GM18505 (cell line): ENCODE results near the gene UQCR11.

ENCODE experiments used
- ATAC-seq: cut with Tn5 transposase; IDR thresholded peaks from one replicate; pipeline ENCODE4 v1.9.1; 2021; ENCODE audit not compliant: unreplicated experiment
- POLR2A ChIP-seq: IDR thresholded peaks from 4 replicates; pipeline ENCODE4 v1.6.1; 2011; ENCODE audit warnings: borderline replicate concordance; ENCODE audit not compliant: insufficient read depth, insufficient read length; ENCODE audit errors: extremely low read depth

UQCR11 gene

DNA sequence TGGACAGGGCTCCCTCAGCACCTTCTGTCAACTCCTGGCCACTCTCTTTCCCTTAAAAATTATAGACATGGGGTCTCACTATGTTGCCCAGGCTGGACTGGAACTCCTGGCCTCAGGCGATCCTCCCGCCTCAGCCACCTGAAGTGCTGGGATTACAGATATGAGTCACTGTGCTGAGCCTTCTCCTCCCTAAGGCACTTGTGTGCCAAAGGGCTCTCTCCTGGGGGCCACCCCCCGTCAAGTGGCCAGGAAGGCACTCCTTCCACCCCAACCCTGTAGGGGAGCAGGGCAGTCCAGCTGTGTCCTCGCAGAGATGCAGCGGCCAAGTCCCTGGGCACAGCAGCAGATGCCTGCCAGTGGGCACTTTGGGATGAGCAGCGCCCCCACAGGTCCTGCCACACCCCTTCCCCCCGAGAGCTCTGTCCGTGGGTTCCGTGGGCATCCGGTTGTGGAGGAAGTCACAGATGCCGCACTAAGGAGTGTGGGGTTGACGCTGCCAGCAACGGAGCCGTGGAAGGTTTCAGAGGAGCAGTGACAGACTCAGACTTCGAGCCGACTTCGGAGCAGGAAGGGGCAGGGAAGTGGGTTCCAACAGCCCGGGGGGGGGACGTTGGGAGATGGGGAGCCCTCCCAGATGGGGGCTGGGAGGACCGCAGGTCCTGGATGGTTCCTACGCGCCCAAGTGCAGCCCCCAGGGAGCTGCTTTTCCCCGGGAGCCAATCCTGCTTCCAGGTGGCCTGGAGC is 3.3 kb upstream of the UQCR11 start:
- no peak for TF ChIP-seq POLR2A
- no peak for ATAC-seq

- no peak for ATAC-seq
- no peak for TF ChIP-seq POLR2A
Measured at GRCh38 chr19:1606138-1606651, 933 bp upstream of the UQCR11 start.

GRCh38 chr19:1602091-1602707 is 3.1 kb downstream of the UQCR11 start:
- no peak for ATAC-seq
- TF ChIP-seq POLR2A: no peak

GRCh38 chr19:1601613-1602064 is 3.6 kb downstream of the UQCR11 start:
- no peak for TF ChIP-seq POLR2A

DNA sequence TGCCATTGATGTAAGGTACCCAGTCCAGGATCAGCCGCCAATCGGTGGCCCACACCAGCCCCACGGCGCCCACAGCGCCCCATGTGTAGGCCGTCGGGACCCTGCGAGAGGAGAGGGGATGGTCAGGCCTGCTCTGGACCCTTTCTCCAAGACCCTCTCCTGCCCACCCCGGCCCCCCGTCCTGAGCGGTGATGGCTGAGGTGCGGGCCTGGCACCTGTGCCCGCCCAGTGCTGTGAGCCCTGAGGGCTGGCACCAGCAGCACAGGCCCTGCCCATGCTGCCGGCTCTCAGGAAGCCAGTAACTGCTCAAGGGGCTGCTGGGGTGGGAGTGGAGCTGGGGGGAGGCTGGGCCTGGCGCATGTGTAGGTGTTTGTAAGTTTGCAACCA is 5.8 kb downstream of the UQCR11 start:
- ATAC-seq: no peak
- TF ChIP-seq POLR2A: no peak

More at GRCh38 chr19:1601613-1602064, 3.6 kb downstream of the UQCR11 start:
- no peak for ATAC-seq

DNA sequence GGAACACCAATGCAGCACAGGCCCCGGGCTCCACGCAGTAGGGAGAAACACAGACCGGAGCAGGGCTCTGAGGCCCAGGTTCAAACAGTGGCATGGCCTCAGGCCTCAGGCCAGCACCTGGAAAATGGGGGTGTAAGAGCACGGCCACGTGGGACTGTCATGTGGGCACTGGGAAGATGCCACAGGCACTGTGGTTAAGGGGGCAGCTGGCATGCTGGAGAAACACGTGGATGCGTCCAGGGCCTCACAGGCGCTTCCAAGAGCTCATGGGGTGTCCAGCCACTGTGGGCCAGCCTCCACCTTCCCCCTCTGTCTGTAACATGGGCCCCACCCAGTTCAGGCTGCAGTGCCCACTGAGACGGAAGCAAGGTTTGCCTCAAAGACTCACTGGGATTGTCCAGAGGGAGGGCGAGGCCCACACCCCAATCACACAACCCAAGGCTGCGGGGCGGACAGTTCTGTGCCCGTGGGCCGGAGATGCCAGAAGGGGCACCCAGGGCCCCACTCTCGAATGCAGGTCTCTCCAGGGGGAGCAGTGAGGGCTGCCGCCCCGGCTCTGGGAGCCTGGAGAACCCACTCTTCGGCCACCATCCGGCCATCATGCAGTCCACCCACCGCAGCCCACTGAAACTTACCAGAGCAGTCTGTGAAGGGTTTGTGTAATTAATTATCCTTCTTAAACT is 6.3 kb downstream of the UQCR11 start:
- no peak for ATAC-seq
- no peak for TF ChIP-seq POLR2A

- no peak for TF ChIP-seq POLR2A
- ATAC-seq: no peak
Measured at GRCh38 chr19:1593501-1593772, 11.8 kb downstream of the UQCR11 start.

- peak; percentile 57 for TF ChIP-seq POLR2A
- peak; percentile 61 for ATAC-seq
Measured at GRCh38 chr19:1592755-1593500, 12.3 kb downstream of the UQCR11 start, which contains the start of gene MBD3. TSS of gene MBD3 (minus strand) at chr19:1592865. CDS start at chr19:1592631, 234 bp downstream.

- peak; percentile 89 for TF ChIP-seq POLR2A
- ATAC-seq: peak; percentile 55
Measured at GRCh38 chr19:1592024-1592754, 13.1 kb downstream of the UQCR11 start.

GRCh38 chr19:1591421-1592023 is 13.7 kb downstream of the UQCR11 start:
- no peak for ATAC-seq

DNA sequence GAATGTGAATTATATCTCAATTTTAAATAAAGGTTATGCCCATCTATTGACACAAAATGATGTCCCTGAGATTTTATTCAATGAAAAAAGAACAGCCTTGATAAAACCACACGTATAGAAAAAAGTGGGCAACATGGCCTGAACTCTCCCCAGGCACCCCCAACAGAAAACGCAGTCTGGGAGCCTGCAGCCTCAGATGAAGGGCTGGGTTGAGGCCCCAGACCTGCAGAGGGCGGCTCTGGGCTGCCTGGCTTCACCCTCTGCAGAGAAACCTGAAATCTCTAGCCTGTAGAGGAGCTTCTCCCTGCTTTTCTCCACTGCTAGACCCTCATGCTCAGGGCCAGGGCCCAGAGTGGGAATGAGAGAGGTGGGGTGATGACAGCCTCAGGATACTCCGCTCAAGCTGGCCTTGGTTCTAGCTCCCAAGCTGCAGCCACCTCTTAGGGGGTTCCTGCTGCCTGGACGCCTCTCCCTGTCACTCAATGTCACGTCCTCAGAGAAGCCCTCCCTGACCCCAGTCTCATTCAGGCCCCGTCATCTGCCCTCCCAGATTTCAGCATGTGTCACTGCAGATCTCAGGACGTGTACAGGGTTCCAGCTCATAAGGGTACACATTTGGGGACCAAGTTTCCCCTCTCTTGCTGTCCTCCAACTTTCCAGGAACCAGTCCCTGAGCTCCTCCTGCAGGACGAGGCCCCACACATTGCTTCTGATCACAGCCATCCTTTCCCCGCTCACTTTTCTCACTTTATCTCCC is 14.4 kb downstream of the UQCR11 start:
- no peak for ATAC-seq
- peak; percentile 14 for TF ChIP-seq POLR2A

More at GRCh38 chr19:1591421-1592023, 13.7 kb downstream of the UQCR11 start:
- no peak for TF ChIP-seq POLR2A

DNA sequence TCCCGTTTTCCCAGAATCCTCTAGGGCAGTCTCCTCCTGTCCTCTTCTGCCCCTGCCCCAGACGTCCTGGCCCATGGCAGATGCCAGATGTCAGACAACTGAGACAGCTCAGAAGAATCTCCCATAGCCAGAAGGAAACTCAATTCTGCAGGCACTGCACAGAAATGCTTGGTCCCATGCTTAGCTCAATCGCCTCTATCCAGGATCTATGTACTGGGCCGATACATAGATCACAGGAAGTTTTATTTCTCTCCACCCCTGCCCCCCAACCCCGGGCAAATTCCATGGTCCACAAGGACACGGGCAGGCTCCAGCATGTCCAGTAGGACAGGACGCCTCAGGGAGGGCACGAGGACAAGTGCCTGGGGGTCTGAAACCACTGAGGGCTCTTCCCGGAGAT is 17.4 kb downstream of the UQCR11 start:
- TF ChIP-seq POLR2A: no peak
- ATAC-seq: no peak

DNA sequence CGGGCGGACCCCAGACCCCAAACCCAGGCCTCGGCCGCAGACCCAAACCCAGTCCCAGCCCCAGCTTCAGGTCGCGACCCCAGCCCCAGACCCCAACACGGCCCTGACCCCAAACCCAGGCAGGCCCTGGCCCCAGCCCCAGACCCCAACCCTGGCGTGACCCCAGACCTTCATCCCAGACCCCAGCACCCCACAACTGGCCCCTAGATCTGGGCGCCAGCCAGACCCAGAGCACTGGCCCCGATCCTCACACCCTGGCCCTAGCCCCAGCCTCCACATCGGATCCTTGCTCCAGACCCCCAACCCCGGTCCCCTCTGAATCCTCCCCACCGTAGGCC is 20.1 kb downstream of the UQCR11 start:
- TF ChIP-seq POLR2A: no peak
- no peak for ATAC-seq
